Measurements from ENCODE around the gene C1orf94.

GRCh38 chr1:34132161-34132420 is 44.6 kb upstream of the C1orf94 start:
- TF ChIP-seq ZNF331 (CRISPR knock-in tag; IDR thresholded peaks at IDR 0.05; ENCODE audit: low read depth) (no peak), CTCF (conservative IDR thresholded peaks at IDR 0.05; ENCODE audit: low read depth in 2 of 2) (no peak)

Data from GM23338 (cell line).